Midbrain (tissue), 1 donor: ENCODE results near the gene LAMC1.
"Not testable (repeated sequence)": the region's sequence is repeated elsewhere in the genome, so short reads cannot be mapped to it uniquely, and the experiment has no call there.

Experiments used
- DNase-seq: peaks from one replicate; lab custom pipeline; 2025; lab: John Stamatoyannopoulos, UW

The LAMC1 gene

DNA sequence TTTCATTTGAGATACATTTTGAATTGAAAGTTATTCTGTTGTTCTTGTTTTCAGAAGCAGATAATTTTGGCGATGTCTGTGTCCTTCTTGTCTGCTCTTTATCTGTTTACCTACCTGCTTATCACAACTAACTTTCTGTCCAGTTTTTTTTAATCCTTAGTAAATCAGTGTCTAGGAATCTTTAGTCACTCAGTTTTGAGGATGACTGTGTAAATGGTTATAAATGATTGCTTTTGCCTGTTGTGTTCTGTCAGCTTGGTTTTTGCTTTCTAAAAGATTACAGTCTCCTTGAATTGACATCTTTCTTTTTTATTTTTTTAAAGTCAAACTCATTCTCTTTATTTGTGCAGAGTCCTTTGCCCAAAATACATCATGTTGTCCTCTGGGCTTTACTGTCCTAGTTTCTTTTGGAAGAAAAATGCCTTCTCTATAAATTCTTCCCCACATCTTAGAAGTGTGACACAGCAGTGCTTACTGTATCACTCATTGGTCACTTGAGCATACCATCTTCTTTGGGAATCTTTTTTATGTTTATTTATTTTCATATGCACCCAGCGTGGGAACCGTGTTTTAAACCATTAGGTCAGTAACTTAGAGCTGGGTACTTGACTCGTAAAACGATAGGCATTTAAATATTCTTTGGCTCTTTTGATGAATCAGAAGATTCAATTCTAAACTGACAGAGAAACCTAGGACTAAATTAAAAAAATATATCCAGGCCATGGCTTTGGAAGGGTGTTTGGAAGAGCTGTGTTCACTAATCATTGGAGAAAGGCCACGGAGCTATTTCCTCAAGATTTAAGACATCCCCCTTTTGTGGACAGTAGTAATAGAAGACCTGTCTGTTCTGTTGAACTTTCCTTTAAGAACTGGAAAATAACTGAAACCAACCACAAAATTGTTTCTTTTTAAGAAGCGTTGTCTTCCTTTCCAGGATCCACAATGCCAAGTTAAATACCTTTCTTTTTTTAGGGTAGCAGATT is 20.9 kb downstream of the LAMC1 start:
- no peak for DNase-seq

DNA sequence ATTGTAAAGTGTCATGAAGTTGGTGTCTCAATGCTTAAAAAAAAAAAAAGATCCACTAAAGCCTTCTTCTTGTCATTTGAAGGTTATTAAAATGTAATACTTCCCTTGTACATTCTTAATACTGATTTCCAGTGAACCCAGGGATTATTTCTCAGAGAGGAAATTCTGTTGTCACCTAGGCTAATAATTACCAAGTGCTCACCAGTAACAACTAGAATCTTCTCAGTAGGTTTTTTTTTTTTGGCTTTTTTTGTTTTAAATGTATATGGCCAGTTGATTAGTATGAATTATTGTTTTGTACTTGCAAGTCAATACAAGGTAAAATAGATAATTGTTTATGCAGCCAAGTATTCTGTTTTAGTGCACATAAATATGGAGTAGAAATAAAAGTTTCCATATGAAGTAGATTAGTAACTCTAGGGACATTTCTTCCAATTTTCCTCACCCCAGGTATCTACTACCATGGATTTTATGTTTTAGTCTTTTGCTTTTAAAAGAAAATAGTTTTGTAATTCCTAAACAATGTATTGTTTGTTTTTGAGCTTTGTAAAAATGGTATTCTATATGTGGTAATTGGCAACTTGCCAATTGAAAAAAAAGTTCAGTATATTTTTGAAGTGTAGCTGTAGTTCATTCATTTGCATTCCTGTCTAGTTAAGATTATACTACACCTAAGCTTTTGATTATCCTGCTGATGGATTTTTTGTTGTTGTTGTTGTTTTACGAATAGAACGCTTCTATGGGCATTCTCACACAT is 21.9 kb downstream of the LAMC1 start:
- DNase-seq = no peak

DNA sequence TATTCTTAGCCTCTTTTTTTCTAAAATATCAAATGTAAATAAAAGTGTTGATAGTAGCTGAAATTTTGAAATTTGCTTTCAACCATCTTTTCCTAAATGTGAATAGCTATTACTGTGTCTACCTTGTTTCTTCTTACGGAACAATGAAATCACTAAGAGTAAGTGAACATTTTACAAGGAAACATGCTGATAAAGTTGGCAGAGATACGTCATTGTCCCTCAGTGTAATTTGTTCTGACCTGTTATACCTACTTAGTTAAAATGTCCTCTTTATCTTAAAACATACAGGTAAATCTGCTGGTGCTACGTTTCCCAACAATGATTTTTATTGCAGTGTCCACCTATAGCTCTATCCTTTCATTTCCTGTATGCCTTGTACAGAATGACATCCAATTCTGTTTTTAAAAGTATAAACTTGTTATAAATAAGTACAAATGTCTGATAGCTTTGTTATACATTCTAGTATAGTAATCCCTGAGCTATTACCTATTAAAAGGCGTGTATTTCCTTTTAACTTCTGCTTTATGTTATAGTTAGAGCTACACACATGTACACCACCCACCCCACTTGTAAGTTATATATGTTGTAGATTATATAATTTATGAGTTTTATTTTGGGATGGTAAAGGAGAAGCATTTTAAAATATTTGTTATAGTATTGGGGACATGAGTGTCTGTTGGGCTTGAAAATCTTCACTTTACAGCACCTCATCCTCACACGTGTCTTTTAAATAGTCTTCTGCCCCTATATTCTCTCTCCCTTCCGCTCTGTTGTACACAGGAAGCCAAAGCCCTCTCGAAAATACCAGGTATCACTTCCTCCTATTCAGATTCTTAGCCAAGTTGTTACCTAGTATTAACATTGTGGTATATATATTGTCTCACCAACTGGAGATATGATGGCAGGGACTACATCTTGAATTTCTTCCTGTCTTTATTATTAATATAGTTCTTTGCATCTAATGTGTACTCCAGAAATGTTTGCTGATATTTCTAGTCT is 25.2 kb downstream of the LAMC1 start:
- no peak for DNase-seq

DNA sequence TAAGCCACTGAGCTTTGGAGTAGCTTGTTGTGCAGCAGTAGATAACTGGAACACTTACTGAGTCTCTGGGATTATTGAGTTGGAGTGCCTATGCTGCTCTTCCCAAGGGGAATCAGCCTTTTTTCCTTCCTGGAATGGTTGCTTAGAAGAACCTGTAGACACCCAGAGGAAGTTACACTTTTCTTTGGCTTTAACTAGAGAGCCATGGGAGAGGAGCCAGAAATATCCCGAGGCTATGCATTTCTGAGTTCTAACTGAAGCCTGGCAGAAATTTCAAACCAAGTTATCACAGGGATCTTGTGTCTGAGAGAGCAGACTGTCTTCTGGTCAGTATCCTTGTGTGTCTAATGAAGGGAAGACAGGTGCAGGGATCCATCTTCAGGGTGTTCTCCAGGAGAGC is 28.3 kb downstream of the LAMC1 start:
- DNase-seq = no peak

DNA sequence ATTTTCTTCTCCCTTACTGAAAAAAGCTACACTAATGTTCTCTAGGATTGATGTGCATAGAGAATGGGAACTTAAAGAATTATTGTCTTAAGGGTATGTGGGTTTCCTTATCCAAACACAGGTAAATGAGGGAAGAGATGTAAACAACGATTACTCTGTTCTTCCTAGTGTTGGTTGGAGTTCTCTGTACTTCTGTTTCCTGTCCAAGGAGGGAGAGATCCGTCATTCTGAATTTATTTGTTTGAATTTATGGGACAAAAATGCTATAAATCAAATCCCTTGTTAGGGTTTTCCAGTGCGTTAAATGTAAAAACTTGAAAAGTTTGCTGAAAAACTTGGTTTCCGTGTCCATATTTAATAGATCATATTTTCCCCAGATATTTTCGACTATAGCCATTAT is 29.6 kb downstream of the LAMC1 start:
- DNase-seq = no peak

DNA sequence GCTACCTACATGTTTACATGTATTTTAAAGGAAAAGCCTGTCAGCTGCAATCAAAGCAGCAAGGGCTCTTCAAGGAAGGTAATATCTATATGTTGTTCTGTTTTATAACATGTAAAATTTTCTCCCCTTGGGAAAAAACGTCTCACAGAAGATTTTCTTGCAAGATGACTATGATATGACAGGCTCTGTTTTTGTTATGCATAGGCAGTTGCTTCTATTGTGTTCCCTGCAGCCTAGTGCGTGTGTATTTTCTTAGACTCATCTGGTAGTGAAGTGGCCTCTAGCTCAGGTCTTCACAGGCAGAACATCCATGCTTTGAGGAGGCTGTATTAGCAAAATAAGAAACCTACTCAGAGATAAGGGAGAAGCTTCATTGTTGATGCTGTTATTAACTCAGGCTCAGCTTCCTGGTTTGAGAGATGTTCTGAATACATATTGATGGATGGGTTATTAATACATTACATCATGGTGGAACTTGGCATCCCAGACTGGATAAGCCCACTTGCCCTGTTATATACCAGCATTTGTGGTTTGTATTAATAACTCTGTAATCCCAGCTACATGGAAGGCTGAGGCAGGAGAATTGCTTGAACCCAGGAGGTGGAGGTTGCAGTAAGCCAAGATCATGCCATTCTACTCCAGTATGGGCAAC is 35.8 kb downstream of the LAMC1 start:
- no peak for DNase-seq

DNA sequence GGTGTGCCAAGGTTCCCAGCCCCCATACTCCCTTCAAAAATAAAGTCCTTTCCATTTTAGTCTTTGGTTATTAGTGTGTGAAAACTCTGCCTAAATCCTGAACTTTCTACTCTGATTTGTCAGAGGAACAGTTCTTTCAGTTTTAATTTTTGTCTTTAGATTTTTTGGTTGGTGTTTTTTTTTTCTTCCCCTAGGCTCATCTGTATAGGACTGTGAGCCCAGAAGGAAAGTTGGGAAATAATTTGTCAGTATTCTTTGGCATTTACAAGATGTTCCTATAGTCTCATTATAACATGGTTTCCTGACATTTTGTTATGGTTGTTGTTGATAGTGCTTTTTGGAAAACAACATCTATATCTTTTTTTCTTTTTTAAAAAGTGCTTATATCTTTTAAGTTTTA is 38.0 kb downstream of the LAMC1 start:
- no peak for DNase-seq

DNA sequence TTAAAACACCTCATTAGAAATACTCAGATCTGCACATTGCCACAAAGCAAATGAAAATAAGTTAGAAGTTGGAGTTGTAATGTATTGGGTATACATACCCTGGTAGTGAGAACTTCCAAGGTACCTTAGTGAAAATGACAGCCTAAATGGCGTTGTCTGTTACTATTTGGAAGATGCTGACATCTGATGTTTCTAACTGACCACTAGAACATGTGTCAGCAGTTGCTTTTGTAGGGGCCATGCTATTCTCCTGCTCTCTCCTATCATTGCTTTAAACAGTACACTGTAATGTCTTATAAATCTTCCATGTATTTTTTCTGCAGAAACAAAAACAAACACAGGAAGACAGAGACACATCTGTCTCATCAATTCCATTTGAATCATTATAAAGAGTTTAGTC is 40.1 kb downstream of the LAMC1 start:
- no peak for DNase-seq

DNA sequence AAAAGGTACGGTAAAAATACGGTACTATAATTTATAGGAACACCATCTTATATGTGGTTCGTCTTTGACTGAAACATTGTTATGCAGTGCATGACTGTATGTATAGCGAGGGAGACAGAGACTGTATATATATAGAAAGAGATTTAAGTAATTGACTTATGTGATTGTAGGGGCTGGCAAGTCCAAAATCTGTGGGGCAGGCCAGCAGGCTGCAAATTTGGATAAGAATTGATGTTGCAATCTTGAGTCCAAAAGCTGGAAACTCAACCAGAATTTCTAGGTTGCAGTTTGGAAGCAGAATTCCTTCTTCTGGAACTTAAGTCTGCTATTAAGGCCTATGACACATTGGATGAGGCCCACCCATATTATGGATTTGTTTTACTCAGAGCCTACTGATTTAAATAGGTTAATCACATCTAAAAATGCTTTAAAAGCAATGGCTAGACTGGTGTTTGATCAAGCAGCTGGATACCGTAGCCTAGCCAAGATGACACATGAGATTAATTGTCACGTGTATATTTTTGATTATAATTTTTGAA is 42.0 kb downstream of the LAMC1 start:
- no peak for DNase-seq

DNA sequence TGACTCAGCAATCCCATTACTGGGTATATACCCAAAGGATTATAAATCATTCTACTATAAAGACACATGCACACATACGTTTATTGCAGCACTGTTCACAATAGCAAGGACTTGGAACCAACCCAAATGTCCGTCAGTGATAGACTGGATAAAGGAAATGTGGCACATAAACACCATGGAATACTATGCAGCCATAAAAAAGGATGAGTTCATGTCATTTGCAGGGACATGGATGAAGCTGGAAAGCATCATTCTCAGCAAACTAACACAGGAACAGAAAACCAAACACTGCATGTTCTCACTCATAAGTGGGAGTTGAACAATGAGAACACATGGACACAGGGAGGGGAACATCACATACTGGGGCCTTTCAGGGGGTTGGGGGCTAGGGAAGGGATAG is 43.2 kb downstream of the LAMC1 start:
- DNase-seq = not testable (repeated sequence)

DNA sequence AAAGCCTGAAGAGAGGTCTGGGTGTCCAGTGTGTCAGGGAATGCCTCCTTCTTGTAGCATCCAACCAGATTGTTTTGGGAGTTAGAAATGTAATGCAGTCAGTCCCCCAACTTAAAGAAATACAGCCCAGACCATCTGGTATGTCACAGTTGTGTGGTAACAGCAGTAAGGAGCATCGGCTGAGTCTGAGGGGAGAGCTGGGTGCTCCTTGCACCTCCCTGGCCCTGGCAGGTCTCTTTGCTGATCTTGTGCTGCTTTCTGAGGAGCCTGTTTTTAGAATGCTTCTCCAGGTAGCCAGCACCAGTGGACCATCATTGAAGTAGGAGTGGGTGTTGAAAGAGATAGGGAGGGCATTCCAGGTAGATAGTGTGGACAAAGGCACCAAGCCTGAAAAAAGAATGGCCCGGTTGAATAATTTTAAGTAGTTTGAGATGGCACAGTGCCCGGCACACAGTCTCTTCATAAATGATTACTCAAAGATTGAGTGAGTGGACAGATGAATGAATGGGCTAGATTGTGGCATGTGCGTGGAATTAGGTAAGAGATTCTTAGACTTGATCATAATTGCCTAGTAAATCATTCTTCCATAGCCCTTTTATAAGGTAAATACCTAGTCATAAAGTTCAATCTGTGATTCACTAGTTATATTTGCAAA is 46.5 kb downstream of the LAMC1 start:
- DNase-seq = no peak

DNA sequence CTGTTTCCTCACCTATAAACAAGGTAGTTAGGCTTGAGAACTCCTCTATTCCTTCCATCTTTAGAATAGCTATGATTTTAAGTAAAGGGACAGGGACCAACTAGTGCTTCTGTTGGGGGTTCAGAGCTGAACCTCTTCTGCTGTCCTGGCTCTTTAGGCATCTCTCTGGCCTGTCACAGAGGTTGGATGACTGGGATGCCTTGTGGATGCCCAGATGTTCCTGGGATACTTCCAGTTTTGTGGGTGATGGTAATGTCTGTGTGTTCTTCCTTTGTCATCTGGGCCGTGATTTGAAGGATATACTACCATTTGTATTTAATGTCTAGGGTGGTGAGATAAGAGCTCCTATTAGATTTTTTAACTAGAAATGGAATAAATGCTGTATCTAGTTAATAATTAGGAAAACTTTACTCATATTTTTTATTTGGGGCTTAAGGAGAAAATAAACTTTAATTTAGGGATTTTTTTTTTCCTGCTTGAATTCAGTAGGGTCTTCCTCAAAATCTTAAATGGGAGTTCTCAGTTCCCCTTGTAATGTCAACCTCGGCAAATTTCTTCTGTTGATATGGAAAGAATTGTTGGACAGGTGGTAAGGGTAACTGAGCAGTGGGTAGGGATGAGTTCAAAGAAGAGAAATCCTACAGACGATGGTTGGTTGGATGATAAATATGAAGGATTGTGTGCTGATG is 47.2 kb downstream of the LAMC1 start:
- DNase-seq = no peak

DNA sequence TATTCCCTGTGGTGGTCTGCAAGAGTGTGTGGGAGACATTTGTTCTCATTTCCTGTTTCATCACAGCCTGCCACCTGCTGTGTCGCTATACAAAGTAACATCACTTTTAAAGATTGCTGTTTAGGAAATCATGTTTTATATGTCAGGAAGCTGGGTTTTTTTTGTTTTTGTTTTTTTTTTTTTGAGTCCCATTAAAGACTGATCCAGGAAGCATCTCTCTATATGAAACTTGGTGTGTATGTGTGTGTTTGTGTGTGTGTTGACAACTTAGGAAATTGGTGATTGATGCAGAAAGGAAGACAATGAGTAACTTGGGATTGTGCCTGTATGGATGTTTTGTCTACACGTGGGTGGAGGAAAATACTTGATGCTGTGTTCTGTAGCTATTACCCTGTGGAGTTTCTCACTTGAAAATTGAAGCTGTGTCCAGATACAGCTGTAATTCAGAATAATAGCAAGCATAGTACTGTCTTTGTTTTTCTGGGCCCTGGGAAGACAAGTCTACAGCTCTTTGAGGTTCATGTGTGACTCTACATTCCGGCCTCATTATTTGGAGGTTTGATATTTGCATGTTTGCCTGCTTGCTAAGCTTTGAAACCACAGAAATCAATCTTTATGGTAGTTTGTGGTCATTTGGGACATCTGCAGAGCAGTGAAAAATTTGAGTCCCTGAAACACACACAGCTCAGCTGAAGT is 47.9 kb downstream of the LAMC1 start:
- no peak for DNase-seq

DNA sequence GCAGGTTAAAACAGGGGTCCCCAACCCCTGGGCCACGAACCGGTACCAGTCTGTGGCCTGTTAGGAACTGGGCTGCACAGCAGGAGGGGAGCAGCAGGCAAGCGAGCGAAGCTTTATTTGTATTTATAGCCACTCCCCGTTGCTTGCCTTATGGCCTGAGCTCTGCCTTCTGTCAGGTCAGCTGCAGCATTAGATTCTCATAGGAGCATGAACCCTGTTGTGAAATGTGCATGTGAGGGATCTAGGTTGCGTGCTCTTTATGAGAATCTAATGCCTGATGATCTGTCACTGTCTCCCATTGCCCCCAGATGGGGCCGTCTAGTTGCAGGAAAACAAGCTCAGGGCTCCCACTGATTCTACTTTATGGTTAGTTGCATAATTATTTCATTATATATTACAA is 49.4 kb downstream of the LAMC1 start:
- DNase-seq = not testable (repeated sequence)

DNA sequence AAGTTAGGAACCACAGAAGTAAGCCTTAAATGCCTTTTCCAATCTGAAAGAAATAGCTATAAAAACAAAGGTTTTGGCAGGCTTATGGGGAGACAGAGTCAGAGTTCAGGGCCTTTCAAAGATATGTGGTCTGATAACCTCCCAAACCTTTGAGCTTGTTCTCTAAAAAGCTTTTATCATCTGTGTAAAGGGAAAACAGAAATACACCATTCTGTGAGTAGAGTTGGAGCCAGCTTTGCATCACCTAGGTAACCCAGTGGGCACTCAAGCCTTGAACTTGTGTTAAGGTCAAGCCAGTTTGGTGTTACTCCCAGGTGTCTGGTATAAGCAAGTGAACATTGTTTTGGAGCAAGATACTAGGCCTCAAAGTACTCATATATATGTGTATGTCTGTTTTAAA is 50.1 kb downstream of the LAMC1 start:
- DNase-seq = no peak

DNA sequence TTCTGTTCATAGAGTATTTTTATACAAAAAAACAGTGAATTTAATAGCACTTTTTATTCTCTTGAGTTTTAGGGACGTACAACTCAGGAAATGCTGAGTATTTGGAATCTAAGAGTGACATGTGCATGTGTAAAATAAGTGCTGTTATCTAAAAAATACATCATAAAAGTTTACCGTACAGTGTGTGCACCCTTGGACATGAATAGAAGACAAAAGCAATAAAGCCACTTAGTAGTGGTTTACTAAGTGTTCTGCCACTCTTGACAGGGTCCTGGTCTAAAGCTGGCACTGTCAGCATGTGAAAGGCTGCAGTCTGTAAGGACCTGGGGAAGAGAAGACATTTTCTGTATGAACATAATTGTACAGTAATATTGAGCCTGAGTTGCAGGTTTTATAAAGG is 51.0 kb downstream of the LAMC1 start:
- DNase-seq = no peak

DNA sequence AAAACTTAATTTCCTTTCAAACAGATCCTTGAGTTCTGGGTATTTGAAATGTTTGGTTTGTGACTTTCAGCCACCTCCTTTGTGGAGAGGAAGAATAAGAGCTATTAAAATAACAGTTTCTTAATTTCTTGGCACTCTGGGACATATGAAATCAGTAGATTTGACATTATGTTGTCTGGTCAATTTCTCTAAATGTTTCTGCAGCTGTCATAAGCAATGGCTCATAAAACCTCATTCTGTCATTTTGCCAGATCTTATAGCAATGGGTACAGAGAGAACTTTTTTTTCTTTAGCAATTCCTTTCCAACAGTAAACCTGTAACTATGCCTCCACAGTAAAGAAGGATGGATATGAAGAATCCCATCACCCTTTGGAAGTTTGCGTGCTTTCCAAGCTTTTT is 52.6 kb downstream of the LAMC1 start:
- DNase-seq = no peak

DNA sequence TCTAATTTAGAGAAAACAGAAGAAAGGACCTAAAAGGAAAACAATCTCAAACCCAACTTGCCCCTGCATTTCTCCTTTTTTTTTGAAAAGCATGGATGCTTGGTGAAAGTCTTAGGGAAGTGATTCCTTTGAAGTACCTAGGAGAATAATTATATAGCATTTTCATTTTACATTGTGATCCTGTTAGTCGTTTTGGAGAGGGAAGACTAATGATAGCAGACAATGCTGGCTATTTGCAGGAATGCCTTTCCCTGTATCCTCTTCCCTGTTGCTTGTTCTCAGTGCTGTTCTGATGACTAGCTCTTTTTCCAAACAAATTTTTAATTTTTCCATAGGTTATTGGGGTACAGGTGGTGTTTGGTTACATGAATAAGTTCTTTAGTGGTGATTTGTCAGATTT is 53.9 kb downstream of the LAMC1 start:
- no peak for DNase-seq

DNA sequence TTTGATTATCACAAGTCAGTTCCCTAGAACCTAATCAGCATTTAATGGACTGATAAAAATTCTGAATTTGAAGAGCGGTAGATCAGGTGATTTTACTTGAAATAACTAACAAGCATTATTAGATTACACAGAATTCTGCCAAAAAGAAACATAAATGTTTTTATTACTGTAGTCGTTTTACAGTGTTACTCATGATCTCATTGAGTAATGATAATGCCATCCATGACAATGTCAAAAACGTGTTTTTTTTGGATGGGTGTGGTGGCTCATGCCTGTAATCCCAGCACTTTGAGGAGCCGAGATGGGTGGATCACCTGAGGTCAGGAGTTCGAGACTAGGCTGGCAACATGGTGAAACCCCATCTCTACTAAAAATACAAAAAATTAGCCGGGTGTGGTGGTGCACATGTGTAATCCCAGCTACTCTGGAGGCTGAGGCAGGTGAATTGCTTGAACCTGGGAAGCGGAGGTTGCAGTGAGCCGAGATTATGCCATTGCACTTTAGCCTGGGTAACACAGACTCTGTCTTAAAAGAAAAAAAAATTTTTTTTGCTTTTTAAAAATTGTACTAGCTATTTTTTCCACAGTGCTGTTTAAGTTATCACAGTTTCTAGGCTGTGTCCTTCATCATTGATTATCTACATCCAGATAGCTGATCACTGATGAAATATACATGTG is 56.6 kb downstream of the LAMC1 start:
- no peak for DNase-seq
